Heart left ventricle (tissue), 13 donors: Measurements from ENCODE around the gene IL2RA.

ENCODE experiments used
- POLR2A ChIP-seq, 2 donors: fragments of 450-650 bp; IDR thresholded peaks; one replicate each; pipeline ENCODE4 v1.6.1; 2017; ENCODE audit warnings: antibody characterized with exemption in 2 of 2, mild to moderate bottlenecking in 2 of 2, moderate library complexity in 2 of 2
- TF ChIP-seq, protein P1 (sequence below), 12 donors: fragments of 200-600 bp; sonication (generic) in 4 of 12; IDR thresholded peaks; one replicate each; pipeline versions ENCODE4 v1.5.0 to v1.8.0; 2018 to 2022; ENCODE audit warnings: antibody characterized with exemption in 12 of 12, mild to moderate bottlenecking in 5 of 12
- donor health status: ischemic (EF 13 %, LVEDD 7.1; RV severe dilation, severe dysfunction).
- donor health status: DM: no; HTN: yes; CAD: no.
- donor health status: DM: no; HTN: no; CAD: no.
- donor health status: ischemic (EF 25% LVEDD 6.9; RV normal size, moderate dysfunction).
- donor health status: ischemic (EF 25% LVEDD 5.7; RV mildly dilated, moderate dysfunction).
- donor health status: ischemic (EF 35%, LVEDD 5.7; RV mildly dilated, moderate dysfunction).
- donor health status: nonischemic (EF 11% LVEDD 7.7; RV severe dilation, severe dysfunction).
- donor health status: DM: yes; HTN: yes; CAD: no.
- donor health status: PGD.
- donor health status: ischemic (EF 29% LVEDD 5.4; RV normal size, mild dysfunction).
- donor health status: nonischemic (EF 23%, LVEDD 6.1; RV moderate dilation, normal function).

DNA sequence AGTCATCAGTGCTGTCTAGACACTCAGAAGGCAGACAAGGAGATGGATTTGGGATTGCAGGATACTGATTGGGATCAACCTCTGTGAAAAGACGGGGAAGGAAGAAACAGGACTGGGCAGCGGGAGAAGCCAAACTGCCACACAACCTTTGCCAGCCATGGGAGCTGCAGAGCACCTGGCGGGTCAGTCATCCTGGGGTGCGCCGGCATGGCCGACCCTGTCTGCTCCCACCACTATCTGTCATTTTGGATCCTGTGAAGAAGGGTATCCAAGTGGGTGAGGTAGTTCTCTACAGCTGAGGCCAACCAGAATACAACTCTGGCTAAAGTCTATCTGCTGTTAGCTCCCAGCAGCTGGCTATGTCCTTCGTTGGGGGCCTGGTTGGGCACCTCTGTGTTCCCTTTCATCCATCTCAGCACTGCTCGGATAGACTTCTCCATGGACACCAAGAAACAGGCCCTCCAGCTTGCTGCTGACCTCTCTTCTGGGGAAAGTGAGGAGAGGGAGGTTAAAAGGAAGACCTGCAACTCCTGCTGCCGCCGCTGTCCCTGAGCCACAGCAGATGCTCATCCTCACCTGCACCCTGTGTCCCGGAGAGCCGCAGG, 15.0 kb upstream of the IL2RA start:
- TF ChIP-seq, protein P1, sequence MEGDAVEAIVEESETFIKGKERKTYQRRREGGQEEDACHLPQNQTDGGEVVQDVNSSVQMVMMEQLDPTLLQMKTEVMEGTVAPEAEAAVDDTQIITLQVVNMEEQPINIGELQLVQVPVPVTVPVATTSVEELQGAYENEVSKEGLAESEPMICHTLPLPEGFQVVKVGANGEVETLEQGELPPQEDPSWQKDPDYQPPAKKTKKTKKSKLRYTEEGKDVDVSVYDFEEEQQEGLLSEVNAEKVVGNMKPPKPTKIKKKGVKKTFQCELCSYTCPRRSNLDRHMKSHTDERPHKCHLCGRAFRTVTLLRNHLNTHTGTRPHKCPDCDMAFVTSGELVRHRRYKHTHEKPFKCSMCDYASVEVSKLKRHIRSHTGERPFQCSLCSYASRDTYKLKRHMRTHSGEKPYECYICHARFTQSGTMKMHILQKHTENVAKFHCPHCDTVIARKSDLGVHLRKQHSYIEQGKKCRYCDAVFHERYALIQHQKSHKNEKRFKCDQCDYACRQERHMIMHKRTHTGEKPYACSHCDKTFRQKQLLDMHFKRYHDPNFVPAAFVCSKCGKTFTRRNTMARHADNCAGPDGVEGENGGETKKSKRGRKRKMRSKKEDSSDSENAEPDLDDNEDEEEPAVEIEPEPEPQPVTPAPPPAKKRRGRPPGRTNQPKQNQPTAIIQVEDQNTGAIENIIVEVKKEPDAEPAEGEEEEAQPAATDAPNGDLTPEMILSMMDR (IDR thresholded peaks at IDR 0.05): no peak
- no peak for TF ChIP-seq POLR2A (IDR thresholded peaks at IDR 0.05)
